Measurements from ENCODE around the gene ANKRD34A.

Gene ANKRD34A

DNA sequence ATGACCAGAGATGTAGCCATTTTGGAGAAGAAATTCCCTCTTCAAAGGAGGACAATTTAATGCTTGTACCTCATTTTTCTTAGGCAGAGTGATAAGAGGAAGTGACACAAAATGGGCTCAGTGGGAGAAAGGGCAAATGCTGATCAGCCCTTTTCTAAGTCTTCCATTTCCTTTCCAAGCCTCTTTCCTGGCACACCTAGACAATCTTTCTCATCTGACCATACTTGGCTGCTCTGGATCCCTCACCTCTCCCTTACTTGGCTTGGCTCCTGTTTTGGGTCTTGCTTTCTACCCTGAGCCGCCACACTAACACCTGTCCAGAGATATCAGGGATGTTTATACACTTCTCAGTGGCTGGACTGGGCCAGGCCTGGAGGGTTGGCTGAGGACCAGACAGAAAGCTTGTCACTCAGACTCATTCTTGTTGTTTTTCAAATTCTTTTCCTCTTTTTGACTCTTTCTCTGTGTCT is 18.9 kb upstream of the ANKRD34A start:
- no peak for TF ChIP-seq CTCF (conservative IDR thresholded peaks at IDR 0.05; ENCODE audit: control insufficient read depth, insufficient read depth, low read depth, low read length)
- no peak for DNase-seq (ENCODE audit: low read depth)
- no peak overlapping the region for H3K4me3 ChIP-seq (ENCODE audit: control insufficient read depth, low read depth, low read length)

- TF ChIP-seq CTCF (conservative IDR thresholded peaks at IDR 0.05; ENCODE audit: control insufficient read depth, insufficient read depth, low read depth, low read length) = no peak
- H3K4me3 ChIP-seq (ENCODE audit: control insufficient read depth, low read depth, low read length) = no peak overlapping the region
- no peak for DNase-seq (ENCODE audit: low read depth)
These were observed 17.8 kb upstream of the ANKRD34A start for GRCh38 chr1:145982010-145982723.

- H3K4me3 ChIP-seq (ENCODE audit: control insufficient read depth, low read depth, low read length) = no peak overlapping the region
- TF ChIP-seq CTCF (conservative IDR thresholded peaks at IDR 0.05; ENCODE audit: control insufficient read depth, insufficient read depth, low read depth, low read length) = no peak
These were observed 16.2 kb upstream of the ANKRD34A start for GRCh38 chr1:145980457-145980994.

DNA sequence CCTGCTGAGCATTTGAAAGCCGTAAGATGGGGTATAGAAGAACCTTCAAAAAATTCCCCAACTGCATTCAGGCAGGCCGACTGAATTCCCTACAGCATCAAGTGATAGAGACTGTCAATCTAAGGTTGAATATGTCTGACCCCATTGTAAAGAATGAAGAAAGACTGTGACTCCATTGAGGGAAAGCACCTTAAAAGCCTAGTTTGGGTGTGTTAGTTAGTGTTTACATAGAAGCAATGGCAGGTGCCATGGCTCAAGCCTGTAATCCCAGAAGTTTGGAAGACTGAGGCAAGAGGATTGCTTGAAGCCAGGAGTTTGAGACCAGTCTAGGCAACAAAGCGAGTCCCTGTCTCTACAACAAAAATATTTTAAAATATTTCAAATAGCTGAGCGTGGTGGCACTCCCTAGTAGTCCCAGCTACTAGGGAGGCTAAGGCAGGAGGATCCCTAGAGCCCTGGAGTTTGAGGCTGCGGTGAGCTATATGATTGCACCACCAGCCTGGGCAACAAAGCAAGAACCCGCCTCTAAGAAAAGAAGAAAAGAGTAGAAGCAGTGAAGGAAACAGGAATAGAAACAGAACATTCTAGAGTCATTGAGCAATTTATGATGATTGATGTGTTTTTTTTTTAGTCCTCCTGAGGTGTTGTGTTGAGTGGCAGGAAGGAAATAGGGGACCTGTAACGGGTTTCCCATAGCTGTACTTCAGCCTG is 15.5 kb upstream of the ANKRD34A start:
- no peak for TF ChIP-seq CTCF (conservative IDR thresholded peaks at IDR 0.05; ENCODE audit: control insufficient read depth, insufficient read depth, low read depth, low read length)
- DNase-seq (ENCODE audit: low read depth) = no peak
- H3K4me3 ChIP-seq (ENCODE audit: control insufficient read depth, low read depth, low read length) = no peak overlapping the region

More at GRCh38 chr1:145980457-145980994, 16.2 kb upstream of the ANKRD34A start:
- no peak for DNase-seq (ENCODE audit: low read depth)

GRCh38 chr1:145978854-145979745 is 14.7 kb upstream of the ANKRD34A start:
- peak; percentile 100 for DNase-seq (ENCODE audit: low read depth)
- TF ChIP-seq CTCF (conservative IDR thresholded peaks at IDR 0.05; ENCODE audit: control insufficient read depth, insufficient read depth, low read depth, low read length) = peak; percentile 31
- H3K4me3 ChIP-seq (ENCODE audit: control insufficient read depth, low read depth, low read length) = no peak overlapping the region

GRCh38 chr1:145978471-145978853 is 14.1 kb upstream of the ANKRD34A start:
- no peak for TF ChIP-seq CTCF (conservative IDR thresholded peaks at IDR 0.05; ENCODE audit: control insufficient read depth, insufficient read depth, low read depth, low read length)
- DNase-seq (ENCODE audit: low read depth) = no peak
- no peak overlapping the region for H3K4me3 ChIP-seq (ENCODE audit: control insufficient read depth, low read depth, low read length)

Measured in fibroblast of mammary gland (primary cell).